PFSK-1 (cell line): Measurements from ENCODE around the gene SH2D4B.

Source experiments
- FOXP2 ChIP-seq: optimal IDR thresholded peaks from 2 replicates; pipeline ENCODE3; 2011; ENCODE audit warnings: borderline replicate concordance, control low read depth, inconsistent platforms; ENCODE audit not compliant: insufficient read depth; ENCODE audit errors: extremely low read length, extremely low read depth
- POLR2AphosphoS5 ChIP-seq: IDR thresholded peaks from 2 replicates; pipeline ENCODE4 v1.6.1; 2012; ENCODE audit warnings: low read depth, mild to moderate bottlenecking, control low read depth, low read length, moderate library complexity
- SIN3A ChIP-seq: IDR thresholded peaks from 2 replicates; pipeline ENCODE4 v1.6.1; 2012; ENCODE audit warnings: mild to moderate bottlenecking, low read length, moderate library complexity, borderline replicate concordance; ENCODE audit not compliant: insufficient read depth
- TAF1 ChIP-seq: IDR thresholded peaks from 2 replicates; pipeline ENCODE4 v1.6.1; 2012; ENCODE audit warnings: low read length, control low read depth, borderline replicate concordance; ENCODE audit not compliant: insufficient read depth
- TF ChIP-seq, protein P1 (sequence below), 2 experiments: IDR thresholded peaks; 2 replicates each; pipeline versions ENCODE4 v1.6.1 to v1.8.0; 2011 to 2012; ENCODE audit warnings: low read depth in 2 of 2, low read length in 2 of 2, control low read depth in 1 of 2, inconsistent platforms in 1 of 2, mild to moderate bottlenecking in 1 of 2, moderate library complexity in 1 of 2; ENCODE audit not compliant: insufficient read depth in 1 of 2

DNA sequence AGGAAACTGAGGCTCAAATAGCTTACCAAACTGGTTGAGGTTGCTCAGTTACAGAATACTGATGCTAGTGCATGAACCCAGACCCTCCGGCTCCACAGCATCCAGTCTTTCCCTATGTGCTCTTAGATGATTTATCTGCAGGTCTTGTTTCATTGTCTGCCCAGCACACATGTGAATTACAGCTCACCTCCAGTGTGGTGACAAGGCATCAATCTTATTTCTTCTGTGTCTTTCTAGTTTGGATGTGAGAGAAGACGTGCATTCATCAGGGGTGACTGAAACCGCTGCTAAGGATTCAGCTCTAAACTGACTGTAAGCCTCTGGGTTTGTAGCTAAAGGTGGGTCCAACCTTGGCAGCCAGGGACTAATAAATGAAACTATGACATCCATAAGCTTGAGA is 123.8 kb downstream of the SH2D4B start:
- no peak for TF ChIP-seq SIN3A
- no peak for TF ChIP-seq POLR2AphosphoS5
- no peak for TF ChIP-seq TAF1
- TF ChIP-seq, protein P1, sequence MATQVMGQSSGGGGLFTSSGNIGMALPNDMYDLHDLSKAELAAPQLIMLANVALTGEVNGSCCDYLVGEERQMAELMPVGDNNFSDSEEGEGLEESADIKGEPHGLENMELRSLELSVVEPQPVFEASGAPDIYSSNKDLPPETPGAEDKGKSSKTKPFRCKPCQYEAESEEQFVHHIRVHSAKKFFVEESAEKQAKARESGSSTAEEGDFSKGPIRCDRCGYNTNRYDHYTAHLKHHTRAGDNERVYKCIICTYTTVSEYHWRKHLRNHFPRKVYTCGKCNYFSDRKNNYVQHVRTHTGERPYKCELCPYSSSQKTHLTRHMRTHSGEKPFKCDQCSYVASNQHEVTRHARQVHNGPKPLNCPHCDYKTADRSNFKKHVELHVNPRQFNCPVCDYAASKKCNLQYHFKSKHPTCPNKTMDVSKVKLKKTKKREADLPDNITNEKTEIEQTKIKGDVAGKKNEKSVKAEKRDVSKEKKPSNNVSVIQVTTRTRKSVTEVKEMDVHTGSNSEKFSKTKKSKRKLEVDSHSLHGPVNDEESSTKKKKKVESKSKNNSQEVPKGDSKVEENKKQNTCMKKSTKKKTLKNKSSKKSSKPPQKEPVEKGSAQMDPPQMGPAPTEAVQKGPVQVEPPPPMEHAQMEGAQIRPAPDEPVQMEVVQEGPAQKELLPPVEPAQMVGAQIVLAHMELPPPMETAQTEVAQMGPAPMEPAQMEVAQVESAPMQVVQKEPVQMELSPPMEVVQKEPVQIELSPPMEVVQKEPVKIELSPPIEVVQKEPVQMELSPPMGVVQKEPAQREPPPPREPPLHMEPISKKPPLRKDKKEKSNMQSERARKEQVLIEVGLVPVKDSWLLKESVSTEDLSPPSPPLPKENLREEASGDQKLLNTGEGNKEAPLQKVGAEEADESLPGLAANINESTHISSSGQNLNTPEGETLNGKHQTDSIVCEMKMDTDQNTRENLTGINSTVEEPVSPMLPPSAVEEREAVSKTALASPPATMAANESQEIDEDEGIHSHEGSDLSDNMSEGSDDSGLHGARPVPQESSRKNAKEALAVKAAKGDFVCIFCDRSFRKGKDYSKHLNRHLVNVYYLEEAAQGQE (IDR thresholded peaks at IDR 0.05; ENCODE audit: insufficient read depth in 1 of 2, low read depth in 2 of 2, low read length in 2 of 2), result no peak
- no peak for TF ChIP-seq FOXP2
